ENCODE results near the gene BAZ2A.

DNA sequence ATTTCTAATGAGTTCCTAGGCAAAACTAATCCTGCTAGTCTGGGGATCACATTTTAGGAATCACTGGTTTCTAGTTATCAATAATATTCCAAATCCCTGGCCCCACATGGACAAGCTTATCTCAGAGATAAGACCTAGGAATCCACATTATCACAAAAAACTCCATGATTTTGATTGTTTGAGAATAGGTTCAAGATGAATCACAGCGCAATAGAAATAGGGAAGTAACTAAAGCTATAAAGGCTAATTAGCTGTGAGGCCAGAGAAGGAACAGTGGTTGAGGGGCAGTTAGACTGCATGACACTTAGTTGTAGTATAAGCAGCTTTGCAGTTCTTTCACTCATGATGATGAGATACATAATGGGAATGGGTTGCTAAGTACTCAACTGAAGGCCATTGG is 28.8 kb upstream of the BAZ2A start:
- TF ChIP-seq, protein P1, sequence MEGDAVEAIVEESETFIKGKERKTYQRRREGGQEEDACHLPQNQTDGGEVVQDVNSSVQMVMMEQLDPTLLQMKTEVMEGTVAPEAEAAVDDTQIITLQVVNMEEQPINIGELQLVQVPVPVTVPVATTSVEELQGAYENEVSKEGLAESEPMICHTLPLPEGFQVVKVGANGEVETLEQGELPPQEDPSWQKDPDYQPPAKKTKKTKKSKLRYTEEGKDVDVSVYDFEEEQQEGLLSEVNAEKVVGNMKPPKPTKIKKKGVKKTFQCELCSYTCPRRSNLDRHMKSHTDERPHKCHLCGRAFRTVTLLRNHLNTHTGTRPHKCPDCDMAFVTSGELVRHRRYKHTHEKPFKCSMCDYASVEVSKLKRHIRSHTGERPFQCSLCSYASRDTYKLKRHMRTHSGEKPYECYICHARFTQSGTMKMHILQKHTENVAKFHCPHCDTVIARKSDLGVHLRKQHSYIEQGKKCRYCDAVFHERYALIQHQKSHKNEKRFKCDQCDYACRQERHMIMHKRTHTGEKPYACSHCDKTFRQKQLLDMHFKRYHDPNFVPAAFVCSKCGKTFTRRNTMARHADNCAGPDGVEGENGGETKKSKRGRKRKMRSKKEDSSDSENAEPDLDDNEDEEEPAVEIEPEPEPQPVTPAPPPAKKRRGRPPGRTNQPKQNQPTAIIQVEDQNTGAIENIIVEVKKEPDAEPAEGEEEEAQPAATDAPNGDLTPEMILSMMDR (IDR thresholded peaks at IDR 0.05): no peak
- TF ChIP-seq POLR2AphosphoS5 (IDR thresholded peaks at IDR 0.05; ENCODE audit: low read depth, low read length) (no peak), TCF7L2 (IDR thresholded peaks at IDR 0.05; ENCODE audit: low read depth, low read length) (no peak), SIN3A (IDR thresholded peaks at IDR 0.05; ENCODE audit: borderline replicate concordance, insufficient read depth, low read depth, low read length) (no peak)
- TF ChIP-seq, protein P2, sequence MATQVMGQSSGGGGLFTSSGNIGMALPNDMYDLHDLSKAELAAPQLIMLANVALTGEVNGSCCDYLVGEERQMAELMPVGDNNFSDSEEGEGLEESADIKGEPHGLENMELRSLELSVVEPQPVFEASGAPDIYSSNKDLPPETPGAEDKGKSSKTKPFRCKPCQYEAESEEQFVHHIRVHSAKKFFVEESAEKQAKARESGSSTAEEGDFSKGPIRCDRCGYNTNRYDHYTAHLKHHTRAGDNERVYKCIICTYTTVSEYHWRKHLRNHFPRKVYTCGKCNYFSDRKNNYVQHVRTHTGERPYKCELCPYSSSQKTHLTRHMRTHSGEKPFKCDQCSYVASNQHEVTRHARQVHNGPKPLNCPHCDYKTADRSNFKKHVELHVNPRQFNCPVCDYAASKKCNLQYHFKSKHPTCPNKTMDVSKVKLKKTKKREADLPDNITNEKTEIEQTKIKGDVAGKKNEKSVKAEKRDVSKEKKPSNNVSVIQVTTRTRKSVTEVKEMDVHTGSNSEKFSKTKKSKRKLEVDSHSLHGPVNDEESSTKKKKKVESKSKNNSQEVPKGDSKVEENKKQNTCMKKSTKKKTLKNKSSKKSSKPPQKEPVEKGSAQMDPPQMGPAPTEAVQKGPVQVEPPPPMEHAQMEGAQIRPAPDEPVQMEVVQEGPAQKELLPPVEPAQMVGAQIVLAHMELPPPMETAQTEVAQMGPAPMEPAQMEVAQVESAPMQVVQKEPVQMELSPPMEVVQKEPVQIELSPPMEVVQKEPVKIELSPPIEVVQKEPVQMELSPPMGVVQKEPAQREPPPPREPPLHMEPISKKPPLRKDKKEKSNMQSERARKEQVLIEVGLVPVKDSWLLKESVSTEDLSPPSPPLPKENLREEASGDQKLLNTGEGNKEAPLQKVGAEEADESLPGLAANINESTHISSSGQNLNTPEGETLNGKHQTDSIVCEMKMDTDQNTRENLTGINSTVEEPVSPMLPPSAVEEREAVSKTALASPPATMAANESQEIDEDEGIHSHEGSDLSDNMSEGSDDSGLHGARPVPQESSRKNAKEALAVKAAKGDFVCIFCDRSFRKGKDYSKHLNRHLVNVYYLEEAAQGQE (IDR thresholded peaks at IDR 0.05; ENCODE audit: insufficient read depth in 1 of 2, low read depth in 2 of 2, low read length in 1 of 2): no peak

All from Panc1 (cell line).